ENCODE results near the gene MIA3. TPM values are rescaled to one million over a fixed set of nuclear protein-coding genes. Genes with fewer than 3 reads are reported as not detected.

MIA3 gene
- total RNA-seq, 1 donor from 2014 or later = 29.2 TPM

- H3K9me3 ChIP-seq (ENCODE audit: control insufficient read depth in 3 of 3, low read length in 3 of 3) = no peaks in the 10 kb centered on the region
- no peak overlapping the region for H3K9ac ChIP-seq (ENCODE audit: low read depth in 1 of 3, low read length in 3 of 3)
- H3K4me3 ChIP-seq (ENCODE audit: low read length in 3 of 3) = no peak overlapping the region
- no peaks in the 10 kb centered on the region for H3K4me1 ChIP-seq (ENCODE audit: control insufficient read depth in 3 of 3, insufficient read depth in 3 of 3, low read length in 3 of 3)
- no peaks in the 10 kb centered on the region for H3K27me3 ChIP-seq (ENCODE audit: control insufficient read depth in 3 of 3, insufficient read depth in 3 of 3, low read length in 3 of 3)
- H3K36me3 ChIP-seq (ENCODE audit: control insufficient read depth in 3 of 3, insufficient read depth in 3 of 3, low read length in 3 of 3) = peaks cover 0 to 3% (median under 1%) of the 10 kb centered on the region in 3 donors
- H3K27ac ChIP-seq (ENCODE audit: low read depth, low read length) = no peak overlapping the region
Measured at GRCh38 chr1:222694927-222695326, 77.0 kb downstream of the MIA3 start.

DNA sequence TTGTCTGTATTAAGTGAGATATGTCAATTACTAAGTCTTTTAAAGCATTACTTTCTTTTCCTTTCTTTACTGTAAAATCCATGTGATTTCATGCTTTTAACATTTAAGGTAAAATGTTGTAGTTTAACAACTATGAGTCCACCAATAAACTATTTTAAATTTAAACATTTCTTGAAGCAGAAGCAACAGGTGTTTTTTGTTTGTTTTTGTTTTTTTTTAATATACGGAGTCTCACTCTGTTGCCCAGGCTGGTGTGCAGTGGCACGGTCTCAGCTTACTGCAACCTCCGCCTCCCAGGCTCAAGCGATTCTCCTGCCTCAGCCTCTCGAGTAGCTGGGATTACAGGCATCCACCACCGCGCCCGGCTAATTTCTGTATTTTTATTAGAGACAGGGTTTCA is 78.8 kb downstream of the MIA3 start:
- Histone ChIP-seq H3K27ac (ENCODE audit: low read depth, low read length) (no peak overlapping the region), H3K27me3 (ENCODE audit: control insufficient read depth in 3 of 3, insufficient read depth in 3 of 3, low read length in 3 of 3) (no peaks in the 10 kb centered on the region), H3K9ac (ENCODE audit: low read depth in 1 of 3, low read length in 3 of 3) (no peak overlapping the region), H3K36me3 (ENCODE audit: control insufficient read depth in 3 of 3, insufficient read depth in 3 of 3, low read length in 3 of 3) (peaks cover 0 to 10% (median 3%) of the 10 kb centered on the region in 3 donors), H3K4me3 (ENCODE audit: low read length in 3 of 3) (no peak overlapping the region), H3K9me3 (ENCODE audit: control insufficient read depth in 3 of 3, low read length in 3 of 3) (no peaks in the 10 kb centered on the region), H3K4me1 (ENCODE audit: control insufficient read depth in 3 of 3, insufficient read depth in 3 of 3, low read length in 3 of 3) (no peaks in the 10 kb centered on the region)

- Histone ChIP-seq H3K4me1 (ENCODE audit: control insufficient read depth in 3 of 3, insufficient read depth in 3 of 3, low read length in 3 of 3) (no peaks in the 10 kb centered on the region), H3K27me3 (ENCODE audit: control insufficient read depth in 3 of 3, insufficient read depth in 3 of 3, low read length in 3 of 3) (no peaks in the 10 kb centered on the region), H3K9me3 (ENCODE audit: control insufficient read depth in 3 of 3, low read length in 3 of 3) (no peaks in the 10 kb centered on the region), H3K9ac (ENCODE audit: low read depth in 1 of 3, low read length in 3 of 3) (no peak overlapping the region), H3K27ac (ENCODE audit: low read depth, low read length) (no peak overlapping the region), H3K4me3 (ENCODE audit: low read length in 3 of 3) (no peak overlapping the region), H3K36me3 (ENCODE audit: control insufficient read depth in 3 of 3, insufficient read depth in 3 of 3, low read length in 3 of 3) (peaks cover 2 to 11% (median 3%) of the 10 kb centered on the region in 3 donors)
Measured at GRCh38 chr1:222697203-222697602, 79.3 kb downstream of the MIA3 start.

GRCh38 chr1:222697826-222698225 is 79.9 kb downstream of the MIA3 start:
- Histone ChIP-seq H3K9ac (ENCODE audit: low read depth in 1 of 3, low read length in 3 of 3) (no peak overlapping the region), H3K27ac (ENCODE audit: low read depth, low read length) (no peak overlapping the region), H3K4me3 (ENCODE audit: low read length in 3 of 3) (no peak overlapping the region), H3K36me3 (ENCODE audit: control insufficient read depth in 3 of 3, insufficient read depth in 3 of 3, low read length in 3 of 3) (peaks cover 3 to 16% (median 9%) of the 10 kb centered on the region in 3 donors), H3K27me3 (ENCODE audit: control insufficient read depth in 3 of 3, insufficient read depth in 3 of 3, low read length in 3 of 3) (no peaks in the 10 kb centered on the region), H3K9me3 (ENCODE audit: control insufficient read depth in 3 of 3, low read length in 3 of 3) (no peaks in the 10 kb centered on the region), H3K4me1 (ENCODE audit: control insufficient read depth in 3 of 3, insufficient read depth in 3 of 3, low read length in 3 of 3) (no peaks in the 10 kb centered on the region)

GRCh38 chr1:222702210-222702609 is 84.3 kb downstream of the MIA3 start:
- Histone ChIP-seq H3K27me3 (ENCODE audit: control insufficient read depth in 3 of 3, insufficient read depth in 3 of 3, low read length in 3 of 3) (no peaks in the 10 kb centered on the region), H3K36me3 (ENCODE audit: control insufficient read depth in 3 of 3, insufficient read depth in 3 of 3, low read length in 3 of 3) (peaks cover 3 to 16% (median 9%) of the 10 kb centered on the region in 3 donors), H3K4me1 (ENCODE audit: control insufficient read depth in 3 of 3, insufficient read depth in 3 of 3, low read length in 3 of 3) (no peaks in the 10 kb centered on the region), H3K27ac (ENCODE audit: low read depth, low read length) (no peak overlapping the region), H3K9ac (ENCODE audit: low read depth in 1 of 3, low read length in 3 of 3) (no peak overlapping the region), H3K9me3 (ENCODE audit: control insufficient read depth in 3 of 3, low read length in 3 of 3) (no peaks in the 10 kb centered on the region), H3K4me3 (ENCODE audit: low read length in 3 of 3) (no peak overlapping the region)

DNA sequence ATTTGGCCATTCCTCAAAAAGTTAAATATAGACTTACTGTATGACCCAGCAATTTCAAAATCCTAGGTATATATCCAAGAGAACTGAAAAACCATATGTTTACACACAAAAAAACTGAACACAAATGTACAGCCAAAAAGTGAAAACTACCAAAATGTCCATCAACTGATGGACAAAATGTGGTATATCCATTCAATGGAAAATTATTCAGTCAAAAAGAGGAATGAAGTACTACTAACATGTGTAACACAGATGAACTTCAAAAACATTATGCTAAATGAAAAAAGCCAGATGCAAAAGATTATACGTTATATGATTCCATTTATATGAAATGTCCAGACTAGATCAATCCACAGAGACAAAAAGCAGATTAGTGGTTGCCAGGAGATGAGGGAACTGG is 86.4 kb downstream of the MIA3 start:
- H3K9me3 ChIP-seq (ENCODE audit: control insufficient read depth in 3 of 3, low read length in 3 of 3) = no peaks in the 10 kb centered on the region
- peaks cover 3 to 16% (median 9%) of the 10 kb centered on the region in 3 donors for H3K36me3 ChIP-seq (ENCODE audit: control insufficient read depth in 3 of 3, insufficient read depth in 3 of 3, low read length in 3 of 3)
- no peaks in the 10 kb centered on the region for H3K4me1 ChIP-seq (ENCODE audit: control insufficient read depth in 3 of 3, insufficient read depth in 3 of 3, low read length in 3 of 3)
- H3K27ac ChIP-seq (ENCODE audit: low read depth, low read length) = no peak overlapping the region
- H3K27me3 ChIP-seq (ENCODE audit: control insufficient read depth in 3 of 3, insufficient read depth in 3 of 3, low read length in 3 of 3) = no peaks in the 10 kb centered on the region
- H3K4me3 ChIP-seq (ENCODE audit: low read length in 3 of 3) = no peak overlapping the region
- no peak overlapping the region for H3K9ac ChIP-seq (ENCODE audit: low read depth in 1 of 3, low read length in 3 of 3)

GRCh38 chr1:222706815-222707214 is 88.9 kb downstream of the MIA3 start:
- Histone ChIP-seq H3K4me3 (ENCODE audit: low read length in 3 of 3) (no peak overlapping the region), H3K9me3 (ENCODE audit: control insufficient read depth in 3 of 3, low read length in 3 of 3) (no peaks in the 10 kb centered on the region), H3K27ac (ENCODE audit: low read depth, low read length) (no peak overlapping the region), H3K9ac (ENCODE audit: low read depth in 1 of 3, low read length in 3 of 3) (no peak overlapping the region), H3K4me1 (ENCODE audit: control insufficient read depth in 3 of 3, insufficient read depth in 3 of 3, low read length in 3 of 3) (peaks cover 14 to 16% (median 15%) of the 10 kb centered on the region in 3 donors), H3K27me3 (ENCODE audit: control insufficient read depth in 3 of 3, insufficient read depth in 3 of 3, low read length in 3 of 3) (no peaks in the 10 kb centered on the region), H3K36me3 (ENCODE audit: control insufficient read depth in 3 of 3, insufficient read depth in 3 of 3, low read length in 3 of 3) (peaks cover 0 to 9% (median 9%) of the 10 kb centered on the region in 3 donors)

DNA sequence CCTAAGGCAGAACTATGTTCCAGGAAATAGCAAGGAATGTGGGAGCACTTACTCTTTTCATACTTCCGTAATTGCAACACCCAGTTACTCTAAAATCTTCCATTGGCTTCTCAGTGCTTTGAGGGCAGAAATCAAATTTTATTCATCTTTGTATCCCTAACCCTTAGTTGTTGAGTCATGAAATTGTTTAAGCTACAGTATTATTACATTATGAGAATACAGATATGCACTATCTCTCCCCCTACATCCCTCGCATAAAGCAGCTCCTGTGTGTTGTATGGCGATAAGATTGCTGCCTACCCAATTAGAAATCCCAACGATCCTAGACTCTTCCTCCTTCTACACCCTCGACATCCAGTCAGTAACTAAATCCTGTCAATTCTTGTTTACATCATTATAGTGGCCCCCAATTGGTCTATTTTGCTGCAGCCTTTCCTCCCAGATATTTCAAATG is 91.8 kb downstream of the MIA3 start:
- Histone ChIP-seq H3K27me3 (ENCODE audit: control insufficient read depth in 3 of 3, insufficient read depth in 3 of 3, low read length in 3 of 3) (no peaks in the 10 kb centered on the region), H3K9ac (ENCODE audit: low read depth in 1 of 3, low read length in 3 of 3) (peak overlapping the region in 1 of 3 donors; percentile 16), H3K27ac (ENCODE audit: low read depth, low read length) (no peak overlapping the region), H3K9me3 (ENCODE audit: control insufficient read depth in 3 of 3, low read length in 3 of 3) (no peaks in the 10 kb centered on the region), H3K4me3 (ENCODE audit: low read length in 3 of 3) (no peak overlapping the region), H3K36me3 (ENCODE audit: control insufficient read depth in 3 of 3, insufficient read depth in 3 of 3, low read length in 3 of 3) (no peaks in the 10 kb centered on the region), H3K4me1 (ENCODE audit: control insufficient read depth in 3 of 3, insufficient read depth in 3 of 3, low read length in 3 of 3) (peaks cover 16 to 17% (median 16%) of the 10 kb centered on the region in 3 donors)

- Histone ChIP-seq H3K36me3 (ENCODE audit: control insufficient read depth in 3 of 3, insufficient read depth in 3 of 3, low read length in 3 of 3) (peaks cover 0 to 8% (median 4%) of the 10 kb centered on the region in 3 donors), H3K9me3 (ENCODE audit: control insufficient read depth in 3 of 3, low read length in 3 of 3) (no peaks in the 10 kb centered on the region), H3K4me3 (ENCODE audit: low read length in 3 of 3) (peak overlapping the region; percentile 86 to 97 (median 87)), H3K9ac (ENCODE audit: low read depth in 1 of 3, low read length in 3 of 3) (peak overlapping the region; percentile 92 to 94 (median 93)), H3K27ac (ENCODE audit: low read depth, low read length) (peak overlapping the region; percentile 99), H3K4me1 (ENCODE audit: control insufficient read depth in 3 of 3, insufficient read depth in 3 of 3, low read length in 3 of 3) (peaks cover 16 to 17% (median 16%) of the 10 kb centered on the region in 3 donors), H3K27me3 (ENCODE audit: control insufficient read depth in 3 of 3, insufficient read depth in 3 of 3, low read length in 3 of 3) (no peaks in the 10 kb centered on the region)
Measured at GRCh38 chr1:222711319-222712252, 93.7 kb downstream of the MIA3 start.

Measured in skeletal muscle tissue (tissue), 4 donors.